Heart left ventricle (tissue), 16 donors: ENCODE measurements around the gene WDR17. TPM values are rescaled to one million over a fixed set of nuclear protein-coding genes. Genes with fewer than 3 reads are reported as not detected.

Experiments
- ATAC-seq, 4 donors: fragments of 200-7000 bp; cut with Tn5 transposase; one replicate each; pipeline ENCODE4 v1.9.1; 2020 to 2022; ENCODE audit warnings: moderate library complexity in 4 of 4, mild to moderate bottlenecking in 3 of 4, moderate number of reproducible peaks in 1 of 4
- DNase-seq, 5 donors: peaks; one replicate each; pipeline ENCODE4 v3.0.0-alpha.2; 2020
- H3K27ac ChIP-seq, 12 donors: fragments of 200-600 bp; sonication (generic) in 4 of 12; one replicate each; pipeline versions ENCODE4 v1.5.0 to v1.8.0; 2016 to 2022; ENCODE audit warnings: mild to moderate bottlenecking in 2 of 12
- H3K27me3 ChIP-seq, 9 donors: fragments of 200-600 bp; sonication (generic) in 2 of 9; one replicate each; pipeline versions ENCODE4 v1.5.1 to v1.8.0; 2016 to 2022; ENCODE audit warnings: mild to moderate bottlenecking in 3 of 9
- H3K36me3 ChIP-seq, 9 donors: fragments of 200-600 bp; sonication (generic) in 2 of 9; one replicate each; pipeline versions ENCODE4 v1.5.0 to v1.8.0; 2018 to 2022; ENCODE audit warnings: mild to moderate bottlenecking in 2 of 9
- H3K4me1 ChIP-seq, 12 donors: fragments of 200-600 bp; sonication (generic) in 4 of 12; one replicate each; pipeline versions ENCODE4 v1.5.0 to v1.8.0; 2016 to 2022; ENCODE audit warnings: mild to moderate bottlenecking in 3 of 12
- H3K4me3 ChIP-seq, 12 donors: fragments of 200-600 bp; sonication (generic) in 4 of 12; one replicate each; pipeline versions ENCODE4 v1.5.0 to v1.8.0; 2017 to 2022; ENCODE audit warnings: mild to moderate bottlenecking in 9 of 12, moderate library complexity in 4 of 12
- H3K9me3 ChIP-seq, 12 donors: fragments of 200-600 bp; sonication (generic) in 4 of 12; one replicate each; pipeline versions ENCODE4 v1.5.0 to v1.8.0; 2016 to 2022; ENCODE audit warnings: mild to moderate bottlenecking in 1 of 12
- POLR2A ChIP-seq, 2 donors: fragments of 450-650 bp; IDR thresholded peaks; one replicate each; pipeline ENCODE4 v1.6.1; 2017; ENCODE audit warnings: antibody characterized with exemption in 2 of 2, mild to moderate bottlenecking in 2 of 2, moderate library complexity in 2 of 2
- WGBS, 4 donors: extraction: QIAGEN DNeasy Blood & Tissue Kit in 2 of 4; methylation state at CpG; one replicate each; pipeline versions ENCODE4 v1.1.5 to v1.1.7; 2013 to 2018; 5-methylcytosine and 5-hydroxymethylcytosine counted together
- intact Hi-C, 10 donors: fragments of 100-400 bp; cut with DNase I; formaldehyde crosslinking; loops; one replicate each; pipeline versions ENCODE4 v1.11.1 to v1.14.2; 2022
- polyA plus RNA-seq, 2 donors: library from polyadenylated mRNA; stranded (reverse); fragments of 200-250 nt; gene quantifications; one replicate each; pipeline ENCODE4 v1.2.3, GENCODE V29; 2013
- total RNA-seq, 9 donors: library from RNA; depleted of rRNA in 2 of 9; stranded (reverse); fragments of >200 nt in 2 of 9; fragmentation: NEBNext Ultra II Directional in 3 of 9; extraction: Animal tissue kit (Norgen Biotek cat#: 25700) in 3 of 9; gene quantifications; one replicate each; pipeline versions ENCODE4 v1.1.0 to v1.2.4, GENCODE V29; 2016 to 2023
- TF ChIP-seq, protein P1 (sequence below), 12 donors: fragments of 200-600 bp; sonication (generic) in 4 of 12; IDR thresholded peaks; one replicate each; pipeline versions ENCODE4 v1.5.0 to v1.8.0; 2018 to 2022; ENCODE audit warnings: antibody characterized with exemption in 12 of 12, mild to moderate bottlenecking in 5 of 12
- donor health status: ischemic (EF 13 %, LVEDD 7.1; RV severe dilation, severe dysfunction).
- donor health status: healthy with polysubstance abuse.
- donor health status: DM: no; HTN: yes; CAD: no.
- donor health status: DM: no; HTN: no; CAD: no.
- donor health status: ischemic (EF 25% LVEDD 6.9; RV normal size, moderate dysfunction).
- donor health status: ischemic (EF 25% LVEDD 5.7; RV mildly dilated, moderate dysfunction).
- donor health status: healthy.
- donor health status: DM: yes; HTN: yes; CAD: no.
- donor health status: ischemic (EF 35%, LVEDD 5.7; RV mildly dilated, moderate dysfunction).
- donor health status: nonischemic (EF 11% LVEDD 7.7; RV severe dilation, severe dysfunction).
- donor health status: DM: yes; HTN: yes; CAD: no.
- donor health status: PGD.
- donor health status: ischemic (EF 29% LVEDD 5.4; RV normal size, mild dysfunction).
- donor health status: nonischemic (EF 23%, LVEDD 6.1; RV moderate dilation, normal function).

The WDR17 gene
- total and polyA plus RNA-seq, 11 donors: 0.21 to 1.4 (median 0.58) TPM

DNA sequence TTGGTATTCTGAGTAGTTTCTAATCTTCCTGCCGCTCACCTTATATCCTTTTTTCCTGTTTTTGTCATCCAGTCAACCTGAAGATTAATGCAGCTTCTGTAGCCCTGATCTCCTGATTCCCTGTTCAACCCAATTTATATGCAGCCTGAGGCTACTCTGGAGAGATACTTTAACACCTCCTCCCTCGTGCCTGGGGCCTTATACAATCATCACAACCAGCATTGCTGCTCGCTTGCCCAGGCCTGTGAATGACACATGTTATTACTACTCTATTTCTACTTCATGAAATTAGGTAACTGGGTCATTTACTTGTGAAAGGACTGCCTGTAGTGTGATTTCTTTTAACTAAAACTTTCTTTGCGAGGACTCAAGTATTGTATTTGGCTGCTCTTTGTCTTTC is 33.7 kb upstream of the WDR17 start:
- no peak overlapping the region for H3K4me3 ChIP-seq
- H3K27ac ChIP-seq: no peak overlapping the region
- ATAC-seq (no peak), DNase-seq (no peak)
- H3K27me3 ChIP-seq: no peaks in the 10 kb centered on the region
- 40 to 58% (median 44%) methylated on average over 4 of the region's 4 CpGs for WGBS, 4 donors
- no peaks in the 10 kb centered on the region for H3K9me3 ChIP-seq
- H3K4me1 ChIP-seq: no peaks in the 10 kb centered on the region
- intact Hi-C loops: loop anchor here in 5 of 10 donors (5.0 to 10.0 kb wide), 6 partner anchors 93 to 1013 kb away; no protein-coding TSS in a partner anchor
- TF ChIP-seq, protein P1, sequence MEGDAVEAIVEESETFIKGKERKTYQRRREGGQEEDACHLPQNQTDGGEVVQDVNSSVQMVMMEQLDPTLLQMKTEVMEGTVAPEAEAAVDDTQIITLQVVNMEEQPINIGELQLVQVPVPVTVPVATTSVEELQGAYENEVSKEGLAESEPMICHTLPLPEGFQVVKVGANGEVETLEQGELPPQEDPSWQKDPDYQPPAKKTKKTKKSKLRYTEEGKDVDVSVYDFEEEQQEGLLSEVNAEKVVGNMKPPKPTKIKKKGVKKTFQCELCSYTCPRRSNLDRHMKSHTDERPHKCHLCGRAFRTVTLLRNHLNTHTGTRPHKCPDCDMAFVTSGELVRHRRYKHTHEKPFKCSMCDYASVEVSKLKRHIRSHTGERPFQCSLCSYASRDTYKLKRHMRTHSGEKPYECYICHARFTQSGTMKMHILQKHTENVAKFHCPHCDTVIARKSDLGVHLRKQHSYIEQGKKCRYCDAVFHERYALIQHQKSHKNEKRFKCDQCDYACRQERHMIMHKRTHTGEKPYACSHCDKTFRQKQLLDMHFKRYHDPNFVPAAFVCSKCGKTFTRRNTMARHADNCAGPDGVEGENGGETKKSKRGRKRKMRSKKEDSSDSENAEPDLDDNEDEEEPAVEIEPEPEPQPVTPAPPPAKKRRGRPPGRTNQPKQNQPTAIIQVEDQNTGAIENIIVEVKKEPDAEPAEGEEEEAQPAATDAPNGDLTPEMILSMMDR (IDR thresholded peaks at IDR 0.05): no peak
- no peak for TF ChIP-seq POLR2A (IDR thresholded peaks at IDR 0.05)
- no peaks in the 10 kb centered on the region for H3K36me3 ChIP-seq

- Histone ChIP-seq H3K27me3 (no peaks in the 10 kb centered on the region), H3K36me3 (no peaks in the 10 kb centered on the region), H3K4me1 (no peaks in the 10 kb centered on the region), H3K9me3 (no peaks in the 10 kb centered on the region), H3K4me3 (no peak overlapping the region), H3K27ac (no peak overlapping the region)
- intact Hi-C loops: loop anchor here in 5 of 10 donors (5.0 to 10.0 kb wide), 6 partner anchors 92 to 1012 kb away; no protein-coding TSS in a partner anchor
- TF ChIP-seq, protein P1 (IDR thresholded peaks at IDR 0.05): no peak
- no peak for TF ChIP-seq POLR2A (IDR thresholded peaks at IDR 0.05)
- DNase-seq (no peak), ATAC-seq (no peak)
These were observed 33.2 kb upstream of the WDR17 start for GRCh38 chr4:176032454-176032853.

GRCh38 chr4:176034499-176034898 is 31.1 kb upstream of the WDR17 start:
- WGBS, 4 donors: 20 to 41% (median 26%) methylated on average over 1 of the region's 1 CpG
- intact Hi-C loops: loop anchor here in 5 of 10 donors (5.0 to 10.0 kb wide), 6 partner anchors 90 to 1010 kb away; no protein-coding TSS in a partner anchor

DNA sequence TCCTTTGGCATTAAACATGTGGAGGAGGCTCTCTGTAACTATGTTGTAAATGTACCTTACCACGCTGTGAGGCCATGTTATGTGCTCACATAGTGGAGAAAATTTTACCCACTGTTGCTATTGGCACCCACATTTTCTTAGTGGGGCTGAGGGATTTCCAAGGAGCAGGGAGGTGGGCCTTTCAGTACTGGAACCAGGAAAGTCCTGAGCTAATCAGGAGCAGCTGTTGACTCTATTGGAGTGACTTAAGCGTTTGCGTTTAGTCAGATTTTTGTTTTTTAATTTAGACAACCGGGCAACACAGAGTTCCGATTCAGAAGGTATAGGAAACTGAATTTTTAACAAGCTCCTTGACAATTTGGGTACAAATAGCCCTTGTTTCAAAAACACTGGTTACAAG is 30.7 kb upstream of the WDR17 start:
- ATAC-seq: no peak
- intact Hi-C loops: loop anchor here in 8 of 10 donors (5.0 to 10.0 kb wide), 6 partner anchors 90 to 1010 kb away; no protein-coding TSS in a partner anchor
- 73 to 79% (median 76%) methylated on average over 5 of the region's 5 CpGs for WGBS, 4 donors
- peaks cover 0 to 14% (median 0%) of the 10 kb centered on the region in 12 donors for H3K9me3 ChIP-seq
- H3K36me3 ChIP-seq: no peaks in the 10 kb centered on the region
- no peak overlapping the region for H3K27ac ChIP-seq
- TF ChIP-seq POLR2A (IDR thresholded peaks at IDR 0.05): no peak
- TF ChIP-seq, protein P1 (IDR thresholded peaks at IDR 0.05): no peak
- H3K4me3 ChIP-seq: no peak overlapping the region
- no peaks in the 10 kb centered on the region for H3K27me3 ChIP-seq
- no peak for DNase-seq
- no peaks in the 10 kb centered on the region for H3K4me1 ChIP-seq

More at GRCh38 chr4:176034499-176034898, 31.1 kb upstream of the WDR17 start:
- H3K27me3 ChIP-seq: no peaks in the 10 kb centered on the region
- TF ChIP-seq, protein P1 (IDR thresholded peaks at IDR 0.05): peak in 9 of 12 donors; percentile 29 to 56 (median 39)
- TF ChIP-seq POLR2A (IDR thresholded peaks at IDR 0.05): no peak
- DNase-seq (no peak), ATAC-seq (no peak)
- H3K4me3 ChIP-seq: no peak overlapping the region
- peaks cover 0 to 10% (median 0%) of the 10 kb centered on the region in 12 donors for H3K9me3 ChIP-seq
- no peaks in the 10 kb centered on the region for H3K36me3 ChIP-seq
- H3K4me1 ChIP-seq: no peaks in the 10 kb centered on the region
- no peak overlapping the region for H3K27ac ChIP-seq
